H1 (cell line): ENCODE results near the gene ANKDD1A. TPM values are rescaled to one million over a fixed set of nuclear protein-coding genes. Genes with fewer than 3 reads are reported as not detected.

ENCODE experiments used
- CTBP2 ChIP-seq: IDR thresholded peaks from 2 replicates; pipeline ENCODE4 v1.7.0; 2011; ENCODE audit warnings: borderline replicate concordance, mild to moderate bottlenecking, moderate library complexity, mixed read lengths, low read length; ENCODE audit not compliant: insufficient read depth, insufficient read length
- EZH2 ChIP-seq: fragments of 200-600 bp; sonication (generic); IDR thresholded peaks from 2 replicates; pipeline ENCODE4 v1.7.1; 2012; ENCODE audit warnings: low read depth, mild to moderate bottlenecking, moderate library complexity, low read length, inconsistent platforms; ENCODE audit not compliant: severe bottlenecking
- GTF2F1 ChIP-seq: IDR thresholded peaks from 2 replicates; pipeline ENCODE4 v1.6.1; 2012; ENCODE audit warnings: low read depth, low read length, improper control_type of control experiment, borderline replicate concordance
- RNF2 ChIP-seq: fragments of 200-900, 300-1000 bp; sonication (generic); IDR thresholded peaks from 2 replicates; pipeline ENCODE4 v1.7.1; 2016; ENCODE audit warnings: borderline replicate concordance, low read depth, mild to moderate bottlenecking, antibody characterized with exemption, low read length; ENCODE audit not compliant: poor library complexity, severe bottlenecking; ENCODE audit errors: missing control alignments
- SIX5 ChIP-seq: IDR thresholded peaks from 2 replicates; pipeline ENCODE4 v1.6.1; 2011; ENCODE audit warnings: mild to moderate bottlenecking, low read depth, low read length
- TBP ChIP-seq: IDR thresholded peaks from 2 replicates; pipeline ENCODE4 v1.6.1; 2011; ENCODE audit warnings: low read depth, low read length, improper control_type of control experiment
- TEAD4 ChIP-seq: IDR thresholded peaks from 2 replicates; pipeline ENCODE4 v1.6.1; 2012; ENCODE audit warnings: low read depth, low read length, inconsistent platforms, mixed read lengths
- polyA plus RNA-seq, 7 experiments: library from polyadenylated mRNA; depleted of rRNA in 3 of 7; stranded (reverse) in 5 of 7; unstranded in 2 of 7; fragments of >200 nt in 5 of 7; fragments of 200-250 nt in 2 of 7; gene quantifications; 1 replicate in 5 of 7; 2 replicates in 1 of 7; 4 replicates in 1 of 7; pipeline versions ENCODE4 v1.2.1 to v1.2.3, GENCODE V29; 2011 to 2013; ENCODE audit warnings: missing spikeins in 2 of 7, mixed read lengths in 2 of 7
- total RNA-seq: library from RNA; stranded (reverse); fragmentation: NEBNext Ultra II Directional; extraction: Animal tissue kit (Norgen Biotek cat#: 25700); gene quantifications from 2 replicates; pipeline ENCODE4 v1.2.1, GENCODE V29; 2021
- TF ChIP-seq, protein P1 (sequence below): fragments of 300-600 bp; sonication (generic); IDR thresholded peaks from 2 replicates; pipeline ENCODE4 v1.7.1; 2012; ENCODE audit warnings: low read length, moderate library complexity, mild to moderate bottlenecking, inconsistent platforms; ENCODE audit not compliant: insufficient replicate concordance

The ANKDD1A gene
- total and polyA plus RNA-seq, 2 of the 8 experiments (the other 6 are each of a cell fraction or from before 2014, with no cell fraction given), result 4.1 to 5.0 TPM

DNA sequence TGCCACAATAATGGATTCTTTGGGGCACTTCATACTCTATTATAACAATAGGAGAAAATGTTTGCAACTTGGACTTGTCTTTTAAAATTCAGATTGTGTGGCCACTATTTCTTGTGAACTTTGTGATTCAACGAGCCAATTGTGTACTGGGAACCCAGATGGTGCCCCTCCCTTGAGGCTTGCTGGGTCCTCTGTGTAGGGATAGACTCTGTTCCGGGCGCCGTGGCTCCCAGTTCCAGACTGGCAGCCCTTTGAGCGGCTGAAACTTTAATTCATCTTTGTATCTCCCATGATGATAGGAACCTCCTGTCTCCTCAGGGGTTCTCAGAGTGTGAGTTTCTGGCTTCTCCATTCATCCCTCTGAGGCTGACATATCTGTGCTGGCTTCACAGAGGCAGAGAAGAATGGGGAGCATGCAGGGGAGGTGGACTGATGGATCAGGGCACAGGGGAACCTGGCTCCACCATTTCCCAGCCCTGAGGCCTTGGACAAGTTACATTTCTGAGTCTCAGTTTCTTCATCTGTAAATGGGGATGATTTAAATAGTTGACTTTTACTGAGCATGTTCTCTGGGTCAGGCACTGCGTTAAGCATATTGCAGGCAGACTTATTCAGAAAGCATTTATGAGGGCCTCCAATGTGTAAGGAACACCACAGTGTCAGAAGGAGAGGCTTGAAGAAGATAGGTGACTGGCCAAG is 15.2 kb upstream of the ANKDD1A start (continued):
- no peak for TF ChIP-seq RNF2
- TF ChIP-seq EZH2, result no peak
- no peak for TF ChIP-seq TEAD4
- no peak for TF ChIP-seq CTBP2
- TF ChIP-seq TBP, result no peak
- TF ChIP-seq, protein P1, sequence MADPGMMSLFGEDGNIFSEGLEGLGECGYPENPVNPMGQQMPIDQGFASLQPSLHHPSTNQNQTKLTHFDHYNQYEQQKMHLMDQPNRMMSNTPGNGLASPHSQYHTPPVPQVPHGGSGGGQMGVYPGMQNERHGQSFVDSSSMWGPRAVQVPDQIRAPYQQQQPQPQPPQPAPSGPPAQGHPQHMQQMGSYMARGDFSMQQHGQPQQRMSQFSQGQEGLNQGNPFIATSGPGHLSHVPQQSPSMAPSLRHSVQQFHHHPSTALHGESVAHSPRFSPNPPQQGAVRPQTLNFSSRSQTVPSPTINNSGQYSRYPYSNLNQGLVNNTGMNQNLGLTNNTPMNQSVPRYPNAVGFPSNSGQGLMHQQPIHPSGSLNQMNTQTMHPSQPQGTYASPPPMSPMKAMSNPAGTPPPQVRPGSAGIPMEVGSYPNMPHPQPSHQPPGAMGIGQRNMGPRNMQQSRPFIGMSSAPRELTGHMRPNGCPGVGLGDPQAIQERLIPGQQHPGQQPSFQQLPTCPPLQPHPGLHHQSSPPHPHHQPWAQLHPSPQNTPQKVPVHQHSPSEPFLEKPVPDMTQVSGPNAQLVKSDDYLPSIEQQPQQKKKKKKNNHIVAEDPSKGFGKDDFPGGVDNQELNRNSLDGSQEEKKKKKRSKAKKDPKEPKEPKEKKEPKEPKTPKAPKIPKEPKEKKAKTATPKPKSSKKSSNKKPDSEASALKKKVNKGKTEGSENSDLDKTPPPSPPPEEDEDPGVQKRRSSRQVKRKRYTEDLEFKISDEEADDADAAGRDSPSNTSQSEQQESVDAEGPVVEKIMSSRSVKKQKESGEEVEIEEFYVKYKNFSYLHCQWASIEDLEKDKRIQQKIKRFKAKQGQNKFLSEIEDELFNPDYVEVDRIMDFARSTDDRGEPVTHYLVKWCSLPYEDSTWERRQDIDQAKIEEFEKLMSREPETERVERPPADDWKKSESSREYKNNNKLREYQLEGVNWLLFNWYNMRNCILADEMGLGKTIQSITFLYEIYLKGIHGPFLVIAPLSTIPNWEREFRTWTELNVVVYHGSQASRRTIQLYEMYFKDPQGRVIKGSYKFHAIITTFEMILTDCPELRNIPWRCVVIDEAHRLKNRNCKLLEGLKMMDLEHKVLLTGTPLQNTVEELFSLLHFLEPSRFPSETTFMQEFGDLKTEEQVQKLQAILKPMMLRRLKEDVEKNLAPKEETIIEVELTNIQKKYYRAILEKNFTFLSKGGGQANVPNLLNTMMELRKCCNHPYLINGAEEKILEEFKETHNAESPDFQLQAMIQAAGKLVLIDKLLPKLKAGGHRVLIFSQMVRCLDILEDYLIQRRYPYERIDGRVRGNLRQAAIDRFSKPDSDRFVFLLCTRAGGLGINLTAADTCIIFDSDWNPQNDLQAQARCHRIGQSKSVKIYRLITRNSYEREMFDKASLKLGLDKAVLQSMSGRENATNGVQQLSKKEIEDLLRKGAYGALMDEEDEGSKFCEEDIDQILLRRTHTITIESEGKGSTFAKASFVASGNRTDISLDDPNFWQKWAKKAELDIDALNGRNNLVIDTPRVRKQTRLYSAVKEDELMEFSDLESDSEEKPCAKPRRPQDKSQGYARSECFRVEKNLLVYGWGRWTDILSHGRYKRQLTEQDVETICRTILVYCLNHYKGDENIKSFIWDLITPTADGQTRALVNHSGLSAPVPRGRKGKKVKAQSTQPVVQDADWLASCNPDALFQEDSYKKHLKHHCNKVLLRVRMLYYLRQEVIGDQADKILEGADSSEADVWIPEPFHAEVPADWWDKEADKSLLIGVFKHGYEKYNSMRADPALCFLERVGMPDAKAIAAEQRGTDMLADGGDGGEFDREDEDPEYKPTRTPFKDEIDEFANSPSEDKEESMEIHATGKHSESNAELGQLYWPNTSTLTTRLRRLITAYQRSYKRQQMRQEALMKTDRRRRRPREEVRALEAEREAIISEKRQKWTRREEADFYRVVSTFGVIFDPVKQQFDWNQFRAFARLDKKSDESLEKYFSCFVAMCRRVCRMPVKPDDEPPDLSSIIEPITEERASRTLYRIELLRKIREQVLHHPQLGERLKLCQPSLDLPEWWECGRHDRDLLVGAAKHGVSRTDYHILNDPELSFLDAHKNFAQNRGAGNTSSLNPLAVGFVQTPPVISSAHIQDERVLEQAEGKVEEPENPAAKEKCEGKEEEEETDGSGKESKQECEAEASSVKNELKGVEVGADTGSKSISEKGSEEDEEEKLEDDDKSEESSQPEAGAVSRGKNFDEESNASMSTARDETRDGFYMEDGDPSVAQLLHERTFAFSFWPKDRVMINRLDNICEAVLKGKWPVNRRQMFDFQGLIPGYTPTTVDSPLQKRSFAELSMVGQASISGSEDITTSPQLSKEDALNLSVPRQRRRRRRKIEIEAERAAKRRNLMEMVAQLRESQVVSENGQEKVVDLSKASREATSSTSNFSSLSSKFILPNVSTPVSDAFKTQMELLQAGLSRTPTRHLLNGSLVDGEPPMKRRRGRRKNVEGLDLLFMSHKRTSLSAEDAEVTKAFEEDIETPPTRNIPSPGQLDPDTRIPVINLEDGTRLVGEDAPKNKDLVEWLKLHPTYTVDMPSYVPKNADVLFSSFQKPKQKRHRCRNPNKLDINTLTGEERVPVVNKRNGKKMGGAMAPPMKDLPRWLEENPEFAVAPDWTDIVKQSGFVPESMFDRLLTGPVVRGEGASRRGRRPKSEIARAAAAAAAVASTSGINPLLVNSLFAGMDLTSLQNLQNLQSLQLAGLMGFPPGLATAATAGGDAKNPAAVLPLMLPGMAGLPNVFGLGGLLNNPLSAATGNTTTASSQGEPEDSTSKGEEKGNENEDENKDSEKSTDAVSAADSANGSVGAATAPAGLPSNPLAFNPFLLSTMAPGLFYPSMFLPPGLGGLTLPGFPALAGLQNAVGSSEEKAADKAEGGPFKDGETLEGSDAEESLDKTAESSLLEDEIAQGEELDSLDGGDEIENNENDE, result no peak
- TF ChIP-seq GTF2F1, result no peak
- TF ChIP-seq SIX5, result no peak
